HCT116 (cell line): ENCODE measurements around the gene PACSIN2. TPM values are rescaled to one million over a fixed set of nuclear protein-coding genes. Genes with fewer than 3 reads are reported as not detected.

Source experiments
- ATAC-seq: fragments of 200-7000 bp; cut with Tn5 transposase; 2 replicates; pipeline ENCODE4 v1.9.1; 2020; ENCODE audit warnings: mild to moderate bottlenecking, moderate library complexity
- BruUV-seq: library from RNA; stranded (reverse); fragments of 400-500 nt; replicated peaks from 2 replicates; lab custom pipeline; 2021; lab: Mats Ljungman, UMichigan
- CTCF ChIA-PET: fragments of 300-600 bp; sonication (Branson Sonifier 250); formaldehyde crosslinking; loops from one replicate; lab custom pipeline; 2021; ENCODE audit warnings: antibody characterized with exemption; lab: Charles Lee
- POLR2A ChIA-PET: fragments of 300-600, 350-600 bp; sonication (Branson Sonifier 250); formaldehyde crosslinking; loops from one replicate; lab custom pipeline; 2021; ENCODE audit warnings: antibody characterized with exemption; lab: Charles Lee
- RAD21 ChIA-PET, 2 experiments: fragments of 300-600 bp; sonication (Branson Sonifier 250); formaldehyde crosslinking; loops; one replicate each; lab custom pipeline; 2023; ENCODE audit warnings: low total read pairs in 2 of 2; ENCODE audit not compliant: uncharacterized antibody in 2 of 2, unreplicated experiment in 2 of 2, low non-redundant PET in 1 of 2; lab: Charles Lee
- DNase-seq: peaks from one replicate; pipeline ENCODE4 v3.0.0-alpha.2; 2010; ENCODE audit warnings: low read depth, low spot score
- H2AFZ ChIP-seq: fragments of 200-600 bp; shearing (Covaris generic), sonication (generic); 2 replicates; pipeline ENCODE4 v1.6.1; 2017; ENCODE audit warnings: low read depth, mixed run types, mixed read lengths, antibody characterized with exemption, low read length; ENCODE audit not compliant: poor library complexity, severe bottlenecking
- H3K27ac ChIP-seq: 2 replicates; pipeline ENCODE4 v1.5.1; 2012; ENCODE audit warnings: low read depth, low read length
- H3K27me3 ChIP-seq: fragments of 200-600 bp; sonication (generic); 2 replicates; pipeline ENCODE4 v1.6.1; 2016; ENCODE audit warnings: mixed run types, low read length, mixed read lengths; ENCODE audit not compliant: insufficient read depth
- H3K36me3 ChIP-seq, 2 experiments: fragments of 200-500 bp in 1 of 2; fragments of 200-600 bp in 1 of 2; sonication (Bioruptor generic) in 1 of 2; sonication (generic) in 1 of 2; 2 replicates each; pipeline versions ENCODE4 v1.5.1 to v1.6.1; 2014 to 2016; ENCODE audit warnings: low read length in 2 of 2, inconsistent platforms in 1 of 2, mixed read lengths in 1 of 2, mixed run types in 1 of 2; ENCODE audit not compliant: insufficient read depth in 2 of 2, control insufficient read depth in 1 of 2
- H3K4me1 ChIP-seq, 2 experiments: fragments of 200-600 bp in 1 of 2; sonication (generic) in 1 of 2; 2 replicates each; pipeline versions ENCODE4 v1.5.1 to v1.6.1; 2012 to 2017; ENCODE audit warnings: low read length in 2 of 2, inconsistent platforms in 1 of 2, mild to moderate bottlenecking in 1 of 2, mixed read lengths in 1 of 2, mixed run types in 1 of 2, moderate library complexity in 1 of 2; ENCODE audit not compliant: insufficient read depth in 2 of 2, control insufficient read depth in 1 of 2
- H3K4me2 ChIP-seq: fragments of 200-600 bp; sonication (generic); 2 replicates; pipeline ENCODE4 v1.6.1; 2017; ENCODE audit warnings: mixed run types, low read length, mixed read lengths
- H3K4me3 ChIP-seq, 2 experiments: fragments of 200-600 bp in 1 of 2; sonication (generic) in 1 of 2; replicated peaks in 1 of 2; 2 replicates each; pipeline ENCODE4 v1.5.1; 2011 to 2016; ENCODE audit warnings: low read length in 2 of 2, control low read depth in 1 of 2, low read depth in 1 of 2, mild to moderate bottlenecking in 1 of 2, mixed read lengths in 1 of 2, mixed run types in 1 of 2
- H3K79me2 ChIP-seq: fragments of 200-600 bp; sonication (generic); 2 replicates; pipeline ENCODE4 v1.6.1; 2017; ENCODE audit warnings: mild to moderate bottlenecking, mixed run types, low read length, moderate library complexity, mixed read lengths; ENCODE audit not compliant: insufficient read depth
- H3K9ac ChIP-seq: fragments of 200-600 bp; sonication (generic); 2 replicates; pipeline ENCODE4 v1.6.1; 2016; ENCODE audit warnings: low read length, mixed read lengths
- H3K9me2 ChIP-seq: fragments of 200-600 bp; sonication (generic), shearing (Covaris generic); 2 replicates; pipeline ENCODE4 v1.6.1; 2017; ENCODE audit warnings: mixed run types, mild to moderate bottlenecking, moderate library complexity; ENCODE audit not compliant: insufficient read depth
- H3K9me3 ChIP-seq, 2 experiments: fragments of 200-500 bp in 1 of 2; fragments of 200-600 bp in 1 of 2; sonication (Bioruptor generic) in 1 of 2; sonication (generic) in 1 of 2; 2 replicates each; pipeline ENCODE4 v1.6.1; 2014 to 2017; ENCODE audit warnings: low read length in 2 of 2, mixed read lengths in 2 of 2, inconsistent platforms in 1 of 2, low read depth in 1 of 2, mild to moderate bottlenecking in 1 of 2, mixed run types in 1 of 2, moderate library complexity in 1 of 2; ENCODE audit not compliant: control insufficient read depth in 1 of 2, insufficient read depth in 1 of 2
- H4K20me1 ChIP-seq: fragments of 200-600 bp; sonication (generic), shearing (Covaris generic); 2 replicates; pipeline ENCODE4 v1.6.1; 2017; ENCODE audit warnings: mixed run types, mild to moderate bottlenecking, moderate library complexity; ENCODE audit not compliant: insufficient read depth
- CBX3 ChIP-seq: IDR thresholded peaks from 2 replicates; pipeline ENCODE4 v1.6.1; 2012; ENCODE audit warnings: low read depth
- CEBPB ChIP-seq: IDR thresholded peaks from 2 replicates; pipeline ENCODE4 v1.6.1; 2012; ENCODE audit warnings: low read depth
- CTCF ChIP-seq, 3 experiments: fragments of 200-600 bp in 1 of 3; sonication (generic) in 1 of 3; IDR thresholded peaks in 2 of 3; conservative IDR thresholded peaks in 1 of 3; 2 replicates each; pipeline ENCODE4 v1.5.1; 2012 to 2017; ENCODE audit warnings: low read depth in 2 of 3, low read length in 2 of 3, antibody characterized with exemption in 1 of 3, borderline replicate concordance in 1 of 3, control low read depth in 1 of 3, mild to moderate bottlenecking in 1 of 3, mixed read lengths in 1 of 3, mixed run types in 1 of 3, moderate library complexity in 1 of 3; ENCODE audit not compliant: insufficient read depth in 1 of 3
- EZH2 ChIP-seq: fragments of 200-600 bp; sonication (generic); IDR thresholded peaks from 2 replicates; pipeline ENCODE4 v1.6.1; 2017; ENCODE audit warnings: antibody characterized with exemption, mixed run types
- JUND ChIP-seq: IDR thresholded peaks from 2 replicates; pipeline ENCODE4 v1.6.1; 2012
- MAX ChIP-seq: IDR thresholded peaks from 2 replicates; pipeline ENCODE4 v1.6.1; 2012
- POLR2A ChIP-seq: IDR thresholded peaks from 2 replicates; pipeline ENCODE4 v1.7.0; 2011; ENCODE audit warnings: borderline replicate concordance; ENCODE audit not compliant: insufficient read depth, insufficient read length; ENCODE audit errors: extremely low read depth
- POLR2AphosphoS5 ChIP-seq: IDR thresholded peaks from 2 replicates; pipeline ENCODE4 v1.6.1; 2011; ENCODE audit warnings: mild to moderate bottlenecking, low read depth, low read length, moderate library complexity
- SIN3A ChIP-seq: IDR thresholded peaks from 2 replicates; pipeline ENCODE4 v1.6.1; 2012; ENCODE audit warnings: low read depth
- ZBTB33 ChIP-seq: IDR thresholded peaks from 2 replicates; pipeline ENCODE4 v1.6.1; 2011; ENCODE audit warnings: mild to moderate bottlenecking, low read length, moderate library complexity; ENCODE audit not compliant: insufficient replicate concordance; ENCODE audit errors: extremely low read depth
- ZFX ChIP-seq: fragments of 450-650 bp; IDR thresholded peaks from 2 replicates; pipeline ENCODE4 v1.6.1; 2017
- ZNF274 ChIP-seq: fragments of 200-500 bp; sonication (Bioruptor generic); IDR thresholded peaks from 2 replicates; pipeline ENCODE4 v1.6.1; 2014; ENCODE audit warnings: mild to moderate bottlenecking, low read depth, low read length, inconsistent platforms
- intact Hi-C: fragments of 100-400 bp; cut with micrococcal nuclease; formaldehyde crosslinking; loops from 2 replicates; pipeline ENCODE4 v1.10.0; 2022
- total RNA-seq: library from RNA; stranded (reverse); gene quantifications from one replicate; pipeline ENCODE4 v1.2.1, GENCODE V29; 2021; ENCODE audit not compliant: unreplicated experiment

Gene PACSIN2
- total RNA-seq, 1 experiment from 2014 or later = 48.2 TPM

- H3K4me2 ChIP-seq = no peak overlapping the region
- RAD21 ChIA-PET = no interaction called here
Measured at GRCh38 chr22:43009444-43009843, 5.5 kb downstream of the PACSIN2 start.

More at GRCh38 chr22:43009444-43009843, 5.5 kb downstream of the PACSIN2 start:
- Histone ChIP-seq H3K27me3 (no peaks in the 10 kb centered on the region), H2AFZ (no peak overlapping the region), H3K79me2 (peaks cover 90% of the 10 kb centered on the region), H3K36me3 (no peaks in the 10 kb centered on the region), H3K4me1 (peaks cover 35 to 59% of the 10 kb centered on the region in 2 experiments), H3K9ac (no peak overlapping the region), H3K27ac (no peak overlapping the region), H4K20me1 (peaks cover 11% of the 10 kb centered on the region; the same call in 1 of the 2 replicates), H3K4me3 (no peak overlapping the region), H3K9me2 (no peaks in the 10 kb centered on the region), H3K9me3 (no peaks in the 10 kb centered on the region)
- POLR2A ChIA-PET = no interaction called here
- intact Hi-C loops = no loop called here
- CTCF ChIA-PET = no interaction called here
- DNase-seq (no peak), ATAC-seq (no peak)
- TF ChIP-seq ZFX (no peak), CBX3 (no peak), POLR2AphosphoS5 (no peak), JUND (no peak), POLR2A (no peak), ZNF274 (no peak), CEBPB (no peak), CTCF (IDR thresholded peaks at IDR 0.05 in 2 of 3, conservative IDR thresholded peaks at IDR 0.05 in 1 of 3; ENCODE audit: borderline replicate concordance in 1 of 3, insufficient read depth in 1 of 3, low read depth in 2 of 3, low read length in 2 of 3) (no peak), SIN3A (no peak), MAX (no peak), EZH2 (no peak), ZBTB33 (no peak)
- BruUV-seq = no TSS peak
